Measurements from ENCODE around the gene GPR75.

- TF ChIP-seq CTCF (IDR thresholded peaks at IDR 0.05) (no peak), POLR2A (IDR thresholded peaks at IDR 0.05) (no peak)
These were observed 33.7 kb downstream of the GPR75 start for GRCh38 chr2:53826030-53826410.
